Measurements from ENCODE around the gene ZNF624.

- no peak for TF ChIP-seq CTCF (optimal IDR thresholded peaks at IDR 0.05 in 1 of 3, IDR thresholded peaks at IDR 0.05 in 1 of 3, conservative IDR thresholded peaks at IDR 0.05 in 1 of 3; ENCODE audit: extremely low read depth in 1 of 3, insufficient read depth in 2 of 3, low read length in 3 of 3)
- TF ChIP-seq EZH2 (IDR thresholded peaks at IDR 0.05; ENCODE audit: low read length): no peak
Observed at GRCh38 chr17:16649585-16649984, 4.1 kb downstream of the ZNF624 start.
